Mesothelial cell of epicardium (in vitro differentiated cells): ENCODE data around the gene SMIM10L1. TPM values are rescaled to one million over a fixed set of nuclear protein-coding genes. Genes with fewer than 3 reads are reported as not detected.

ENCODE experiments used
- DNase-seq, 2 experiments: peaks; one replicate each; pipeline ENCODE4 v3.0.0; 2021; ENCODE audit warnings: low spot score in 2 of 2; ENCODE audit not compliant: unreplicated experiment in 2 of 2
- H3K27ac Mint-ChIP-seq: 2 replicates; pipeline ENCODE4 v1.8.0; 2021; ENCODE audit warnings: mixed read lengths
- H3K27me3 Mint-ChIP-seq: 2 replicates; pipeline ENCODE4 v1.8.0; 2021; ENCODE audit warnings: low read depth, mixed read lengths
- H3K36me3 Mint-ChIP-seq: 2 replicates; pipeline ENCODE4 v1.8.0; 2021; ENCODE audit warnings: mixed read lengths
- H3K4me1 Mint-ChIP-seq: 2 replicates; pipeline ENCODE4 v1.8.0; 2021; ENCODE audit warnings: mixed read lengths
- H3K4me3 Mint-ChIP-seq: 2 replicates; pipeline ENCODE4 v1.8.0; 2021; ENCODE audit warnings: mild to moderate bottlenecking, moderate library complexity, mixed read lengths
- H3K9me3 Mint-ChIP-seq: 2 replicates; pipeline ENCODE4 v1.8.0; 2021; ENCODE audit warnings: mixed read lengths
- total RNA-seq: library from RNA; stranded (reverse); gene quantifications from 3 replicates; pipeline ENCODE4 v1.2.1, GENCODE V29; 2021
- TF ChIP-seq, protein P1 (sequence below): fragments of 200-600 bp; sonication (generic); IDR thresholded peaks from one replicate; pipeline ENCODE4 v1.5.0; 2021; ENCODE audit warnings: antibody characterized with exemption; ENCODE audit not compliant: unreplicated experiment

Gene SMIM10L1
- total RNA-seq: 11.8 to 12.6 TPM (median 12.3 TPM) in 3 replicates

DNA sequence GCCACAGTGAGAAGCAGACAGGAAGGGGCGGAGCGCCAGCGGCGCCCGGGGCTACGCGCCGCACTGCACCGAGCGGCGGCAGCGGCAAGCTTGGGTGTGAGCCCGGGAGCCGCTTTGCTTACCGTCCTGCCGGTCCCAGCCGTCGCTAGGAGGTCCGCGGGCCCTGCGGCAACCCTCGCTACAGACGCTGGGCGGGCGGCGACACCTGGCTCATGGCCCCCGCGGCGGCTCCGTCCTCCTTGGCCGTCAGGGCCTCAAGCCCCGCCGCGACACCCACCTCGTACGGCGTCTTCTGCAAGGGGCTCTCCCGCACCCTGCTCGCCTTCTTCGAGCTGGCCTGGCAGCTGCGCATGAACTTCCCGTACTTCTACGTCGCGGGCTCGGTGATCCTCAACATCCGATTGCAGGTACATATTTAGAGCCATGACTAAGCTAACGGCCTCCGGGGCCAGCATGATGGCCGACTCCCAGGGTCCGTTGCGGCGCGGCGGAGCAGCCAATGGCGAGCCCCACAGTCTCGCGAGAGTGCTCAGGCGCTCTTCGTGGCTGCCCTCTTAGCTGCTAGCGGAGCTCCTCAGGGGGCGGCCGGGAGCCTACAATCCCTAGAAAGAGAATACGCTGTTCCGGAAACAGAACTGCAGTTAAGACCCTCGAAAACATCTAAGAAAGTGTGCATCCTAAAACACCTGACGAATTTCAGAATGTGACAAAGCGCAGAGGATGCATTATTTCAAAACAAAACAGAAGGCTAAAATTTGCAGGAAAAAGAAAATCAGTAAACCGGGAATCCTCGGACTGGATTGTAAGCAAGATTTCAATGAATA is at the start of gene SMIM10L1:
Gene SMIM10L1 (plus strand): TSS at position 50 of the 824 bp plus-strand sequence. CDS start 163 bp downstream, at position 213.
- Mint-ChIP-seq H3K4me1 (peaks cover 42% of the 10 kb centered on the region), H3K9me3 (no peaks in the 10 kb centered on the region), H3K4me3 (peak within 1 kb of the TSS; percentile 98), H3K27me3 (no peaks in the 10 kb centered on the region), H3K27ac (peak within 1 kb of the TSS; percentile 100), H3K36me3 (peaks cover 7% of the 10 kb centered on the region)
- DNase-seq: peak; percentile 82 to 86
- TF ChIP-seq, protein P1, sequence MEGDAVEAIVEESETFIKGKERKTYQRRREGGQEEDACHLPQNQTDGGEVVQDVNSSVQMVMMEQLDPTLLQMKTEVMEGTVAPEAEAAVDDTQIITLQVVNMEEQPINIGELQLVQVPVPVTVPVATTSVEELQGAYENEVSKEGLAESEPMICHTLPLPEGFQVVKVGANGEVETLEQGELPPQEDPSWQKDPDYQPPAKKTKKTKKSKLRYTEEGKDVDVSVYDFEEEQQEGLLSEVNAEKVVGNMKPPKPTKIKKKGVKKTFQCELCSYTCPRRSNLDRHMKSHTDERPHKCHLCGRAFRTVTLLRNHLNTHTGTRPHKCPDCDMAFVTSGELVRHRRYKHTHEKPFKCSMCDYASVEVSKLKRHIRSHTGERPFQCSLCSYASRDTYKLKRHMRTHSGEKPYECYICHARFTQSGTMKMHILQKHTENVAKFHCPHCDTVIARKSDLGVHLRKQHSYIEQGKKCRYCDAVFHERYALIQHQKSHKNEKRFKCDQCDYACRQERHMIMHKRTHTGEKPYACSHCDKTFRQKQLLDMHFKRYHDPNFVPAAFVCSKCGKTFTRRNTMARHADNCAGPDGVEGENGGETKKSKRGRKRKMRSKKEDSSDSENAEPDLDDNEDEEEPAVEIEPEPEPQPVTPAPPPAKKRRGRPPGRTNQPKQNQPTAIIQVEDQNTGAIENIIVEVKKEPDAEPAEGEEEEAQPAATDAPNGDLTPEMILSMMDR: no peak

DNA sequence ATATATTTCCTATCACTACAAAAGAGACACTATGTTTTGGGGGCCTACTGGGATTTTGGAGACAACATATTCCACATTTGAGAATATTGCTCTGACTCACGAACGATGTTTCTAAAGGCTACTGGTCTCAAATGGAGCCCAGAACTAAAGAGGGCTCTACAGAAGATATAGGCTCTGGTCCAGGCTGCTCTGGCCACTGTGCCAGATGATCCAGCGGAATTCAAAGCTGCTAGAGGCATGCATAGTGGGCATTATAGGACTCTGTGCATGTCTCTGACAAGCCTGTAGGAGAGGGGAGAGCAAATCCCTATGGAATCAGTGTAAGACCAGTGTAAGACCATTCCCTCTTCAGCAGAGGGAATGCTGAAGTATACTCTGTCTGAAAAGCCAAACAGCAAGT is 40.6 kb upstream of the SMIM10L1 start:
- H3K27me3 Mint-ChIP-seq: no peaks in the 10 kb centered on the region
- TF ChIP-seq, protein P1: no peak
- no peaks in the 10 kb centered on the region for H3K4me1 Mint-ChIP-seq
- H3K9me3 Mint-ChIP-seq: peaks cover 12% of the 10 kb centered on the region
- H3K4me3 Mint-ChIP-seq: no peak overlapping the region
- H3K36me3 Mint-ChIP-seq: peaks cover 8% of the 10 kb centered on the region
- no peak for DNase-seq
- H3K27ac Mint-ChIP-seq: peak overlapping the region; percentile 19

DNA sequence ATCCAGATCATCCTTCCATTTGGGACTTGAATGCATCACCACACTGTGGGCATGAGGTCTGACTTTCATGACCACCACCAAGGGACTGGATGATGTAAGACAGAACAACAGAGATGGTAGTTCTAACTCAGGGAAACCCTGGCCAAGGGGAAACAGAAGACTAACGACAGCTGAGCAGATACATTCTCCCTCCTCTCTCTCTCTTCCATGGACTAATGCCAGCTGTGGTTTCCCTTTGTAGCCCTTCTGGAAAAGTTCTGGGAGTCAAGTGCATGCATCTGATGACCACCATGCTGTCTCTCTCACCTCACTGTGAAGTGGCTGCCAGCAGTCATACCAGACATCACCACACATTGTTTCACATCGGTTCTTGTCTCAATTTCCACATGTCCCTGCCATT is 40.0 kb upstream of the SMIM10L1 start:
- Mint-ChIP-seq H3K4me3 (no peak overlapping the region), H3K4me1 (no peaks in the 10 kb centered on the region), H3K9me3 (peaks cover 11% of the 10 kb centered on the region), H3K27ac (no peak overlapping the region), H3K36me3 (peaks cover 8% of the 10 kb centered on the region), H3K27me3 (no peaks in the 10 kb centered on the region)
- no peak for DNase-seq
- TF ChIP-seq, protein P1: no peak

DNA sequence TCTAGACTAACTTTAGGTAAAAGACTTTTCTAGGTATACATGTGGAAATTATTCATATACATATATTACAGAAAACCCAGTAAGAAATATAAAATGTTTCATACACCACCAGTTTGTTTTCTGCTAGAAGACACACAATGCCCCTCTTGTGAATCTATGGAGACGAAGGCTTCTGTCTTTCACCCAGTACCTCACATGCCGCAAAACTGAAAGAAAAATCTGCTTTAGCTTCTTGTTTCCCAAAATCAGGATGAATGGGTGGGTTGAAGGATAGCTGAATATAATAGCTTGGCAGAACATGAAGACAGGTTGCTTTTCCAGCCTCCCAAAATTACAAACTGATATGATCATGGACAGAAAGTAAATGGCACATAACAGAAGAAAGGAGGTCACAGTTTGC is 37.8 kb upstream of the SMIM10L1 start:
- no peaks in the 10 kb centered on the region for H3K4me1 Mint-ChIP-seq
- no peaks in the 10 kb centered on the region for H3K9me3 Mint-ChIP-seq
- TF ChIP-seq, protein P1: no peak
- no peak for DNase-seq
- H3K27me3 Mint-ChIP-seq: no peaks in the 10 kb centered on the region
- no peak overlapping the region for H3K27ac Mint-ChIP-seq
- no peaks in the 10 kb centered on the region for H3K36me3 Mint-ChIP-seq
- H3K4me3 Mint-ChIP-seq: no peak overlapping the region

GRCh38 chr12:11133816-11134215 is 37.2 kb upstream of the SMIM10L1 start:
- H3K27me3 Mint-ChIP-seq: no peaks in the 10 kb centered on the region
- no peaks in the 10 kb centered on the region for H3K9me3 Mint-ChIP-seq
- no peaks in the 10 kb centered on the region for H3K36me3 Mint-ChIP-seq
- TF ChIP-seq, protein P1: no peak
- H3K27ac Mint-ChIP-seq: no peak overlapping the region
- H3K4me3 Mint-ChIP-seq: no peak overlapping the region
- DNase-seq: no peak
- no peaks in the 10 kb centered on the region for H3K4me1 Mint-ChIP-seq
